Type B pancreatic cell (in vitro differentiated cells): ENCODE measurements around the gene BPIFB6. TPM values are rescaled to one million over a fixed set of nuclear protein-coding genes. Genes with fewer than 3 reads are reported as not detected.

Experiments used
- DNase-seq: peaks from one replicate; pipeline ENCODE4 v3.0.0; 2021; ENCODE audit warnings: mixed read lengths; ENCODE audit not compliant: unreplicated experiment; ENCODE audit errors: extremely low spot score
- H3K27ac Mint-ChIP-seq: 2 replicates; pipeline ENCODE4 v1.8.0; 2021; ENCODE audit warnings: mild to moderate bottlenecking, mixed read lengths
- H3K27me3 Mint-ChIP-seq: 2 replicates; pipeline ENCODE4 v1.8.0; 2021; ENCODE audit warnings: mixed read lengths
- H3K36me3 Mint-ChIP-seq: 2 replicates; pipeline ENCODE4 v1.8.0; 2021; ENCODE audit warnings: mixed read lengths
- H3K4me1 Mint-ChIP-seq: one replicate; pipeline ENCODE4 v1.8.0; 2021; ENCODE audit warnings: mixed read lengths; ENCODE audit not compliant: unreplicated experiment
- H3K4me3 Mint-ChIP-seq: 2 replicates; pipeline ENCODE4 v1.8.0; 2021; ENCODE audit warnings: mild to moderate bottlenecking, mixed read lengths
- H3K9me3 Mint-ChIP-seq: 2 replicates; pipeline ENCODE4 v1.8.0; 2021; ENCODE audit warnings: mixed read lengths
- CTCF ChIP-seq: fragments of 200-600 bp; sonication (generic); conservative IDR thresholded peaks from 2 replicates; pipeline ENCODE4 v1.5.0; 2021; ENCODE audit warnings: antibody characterized with exemption, mild to moderate bottlenecking
- total RNA-seq: library from RNA; stranded (reverse); gene quantifications from 2 replicates; pipeline ENCODE4 v1.2.1, GENCODE V29; 2021; ENCODE audit warnings: low replicate concordance

BPIFB6 gene
- total RNA-seq, 1 donor from 2014 or later = not detected

GRCh38 chr20:32985596-32985995 lies 45.9 kb upstream of the BPIFB6 start:
- peaks cover 4% of the 10 kb centered on the region for H3K27me3 Mint-ChIP-seq
- H3K27ac Mint-ChIP-seq = no peak overlapping the region
- TF ChIP-seq CTCF = no peak

GRCh38 chr20:32986331-32986966 lies 45.0 kb upstream of the BPIFB6 start:
- Mint-ChIP-seq H3K27ac (no peak overlapping the region), H3K4me1 (no peaks in the 10 kb centered on the region), H3K27me3 (peaks cover 7% of the 10 kb centered on the region), H3K36me3 (no peaks in the 10 kb centered on the region), H3K9me3 (no peaks in the 10 kb centered on the region), H3K4me3 (no peak overlapping the region)
- no peak for TF ChIP-seq CTCF
- no peak for DNase-seq

More at GRCh38 chr20:32985596-32985995, 45.9 kb upstream of the BPIFB6 start:
- DNase-seq = no peak
- Mint-ChIP-seq H3K4me3 (no peak overlapping the region), H3K36me3 (no peaks in the 10 kb centered on the region), H3K9me3 (no peaks in the 10 kb centered on the region), H3K4me1 (no peaks in the 10 kb centered on the region)

GRCh38 chr20:32987044-32987825 lies 44.2 kb upstream of the BPIFB6 start:
- Mint-ChIP-seq H3K36me3 (no peaks in the 10 kb centered on the region), H3K4me1 (no peaks in the 10 kb centered on the region), H3K27me3 (peaks cover 7% of the 10 kb centered on the region), H3K9me3 (no peaks in the 10 kb centered on the region), H3K27ac (no peak overlapping the region), H3K4me3 (no peak overlapping the region)
- DNase-seq = no peak
- no peak for TF ChIP-seq CTCF

- TF ChIP-seq CTCF = no peak
- Mint-ChIP-seq H3K4me1 (no peaks in the 10 kb centered on the region), H3K27ac (no peak overlapping the region), H3K27me3 (peaks cover 7% of the 10 kb centered on the region), H3K36me3 (no peaks in the 10 kb centered on the region), H3K4me3 (no peak overlapping the region), H3K9me3 (no peaks in the 10 kb centered on the region)
- DNase-seq = no peak
Measured at GRCh38 chr20:32988008-32988407, 43.4 kb upstream of the BPIFB6 start.

- TF ChIP-seq CTCF = no peak
- Mint-ChIP-seq H3K4me3 (no peak overlapping the region), H3K36me3 (no peaks in the 10 kb centered on the region), H3K9me3 (no peaks in the 10 kb centered on the region), H3K27me3 (peaks cover 3% of the 10 kb centered on the region), H3K27ac (no peak overlapping the region), H3K4me1 (no peaks in the 10 kb centered on the region)
- no peak for DNase-seq
Measured at GRCh38 chr20:32989507-32990283, 41.8 kb upstream of the BPIFB6 start.
